ENCODE results near the gene SLC18A2. TPM values are rescaled to one million over a fixed set of nuclear protein-coding genes. Genes with fewer than 3 reads are reported as not detected.

The SLC18A2 gene
- total RNA-seq (2022; extraction: Qiagen RNA extraction), result 0.02 to 0.05 TPM (median 0.02 TPM) in 4 of 5 replicates, not detected in the other

GRCh38 chr10:117240621-117241529 lies at the start of gene SLC18A2:
Gene SLC18A2, plus strand, starts transcription at chr10:117241114. Its CDS starts 580 bp downstream, at chr10:117241694.

DNA sequence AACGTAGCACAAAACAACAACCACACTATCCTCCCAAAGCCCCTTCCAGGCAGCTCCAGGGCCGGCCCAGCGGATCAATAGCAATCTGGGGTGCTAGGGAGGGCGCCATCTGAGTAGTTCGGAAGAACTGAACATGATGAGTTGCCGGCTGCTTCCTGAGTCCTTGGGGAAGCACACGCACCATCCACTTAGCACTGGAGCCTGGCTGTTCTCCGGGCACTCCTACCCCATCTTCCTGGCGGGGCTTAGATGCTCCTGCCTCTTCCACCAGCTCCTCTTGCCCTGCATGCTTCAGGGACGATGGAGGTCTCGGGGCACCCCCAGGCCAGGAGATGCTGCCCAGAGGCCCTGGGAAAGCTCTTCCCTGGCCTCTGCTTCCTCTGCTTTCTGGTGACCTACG lies 43.7 kb upstream of the SLC18A2 start, which contains the start of gene KCNK18:
TSS of gene KCNK18 (plus strand) at position 301 of the 400 bp plus-strand sequence. CDS start at position 301, 0 bp downstream.

Other genes with a start within 250 kb of the SLC18A2 start
- 20.2 to 30.3 TPM (median 25.1 TPM) in 5 replicates for gene SHTN1, start 235.9 kb upstream of the SLC18A2 start, total RNA-seq (2022; extraction: Qiagen RNA extraction)
- gene VAX1, start 102.8 kb upstream of the SLC18A2 start, total RNA-seq (2022; extraction: Qiagen RNA extraction), result 0.98 to 1.4 TPM (median 1.3 TPM) in 5 replicates
- gene KCNK18, start 43.6 kb upstream of the SLC18A2 start, total RNA-seq (2022; extraction: Qiagen RNA extraction), result not detected in 5 replicates
- 20.3 to 33.1 TPM (median 25.6 TPM) in 5 replicates for gene PDZD8, start 134.3 kb downstream of the SLC18A2 start, total RNA-seq (2022; extraction: Qiagen RNA extraction)

Measured in A549 treated with AZD2906 at 1 μM for 4 hours (cell line).